Mesendoderm (in vitro differentiated cells): ENCODE results near the gene SLC25A43.
"Not testable (repeated sequence)": the region's sequence is repeated elsewhere in the genome, so short reads cannot be mapped to it uniquely, and the experiment has no call there.

Source experiments
- DNase-seq: peaks from one replicate; pipeline ENCODE4 v3.0.0; 2013
- H2AK5ac ChIP-seq: 2 replicates; pipeline ENCODE4 v1.6.1; 2013; ENCODE audit warnings: low read length, inconsistent platforms
- H2BK120ac ChIP-seq: 2 replicates; pipeline ENCODE4 v1.6.1; 2013; ENCODE audit warnings: low read depth, mild to moderate bottlenecking, low read length, moderate library complexity, mixed read lengths
- H2BK15ac ChIP-seq: replicated peaks from 2 replicates; pipeline ENCODE4 v1.6.1; 2013; ENCODE audit warnings: low read depth, mild to moderate bottlenecking, moderate library complexity
- H2BK5ac ChIP-seq: 2 replicates; pipeline ENCODE4 v1.6.1; 2013; ENCODE audit warnings: low read length, inconsistent platforms
- H3K18ac ChIP-seq: 2 replicates; pipeline ENCODE4 v1.6.1; 2013; ENCODE audit warnings: mild to moderate bottlenecking, low read length, mixed read lengths
- H3K23ac ChIP-seq: one replicate; pipeline ENCODE4 v1.6.1; 2013; ENCODE audit warnings: low read length
- H3K27ac ChIP-seq: 2 replicates; pipeline ENCODE4 v1.5.1; 2013; ENCODE audit warnings: low read depth, mild to moderate bottlenecking, inconsistent platforms, low read length, moderate library complexity
- H3K27me3 ChIP-seq: 2 replicates; pipeline ENCODE4 v1.6.1; 2013; ENCODE audit warnings: low read length, control low read depth, mild to moderate bottlenecking, inconsistent platforms; ENCODE audit not compliant: insufficient read depth, poor library complexity
- H3K36me3 ChIP-seq: 2 replicates; pipeline ENCODE4 v1.6.1; 2013; ENCODE audit warnings: low read length, inconsistent platforms; ENCODE audit not compliant: control insufficient read depth, insufficient read depth
- H3K4ac ChIP-seq: one replicate; pipeline ENCODE4 v1.6.1; 2013; ENCODE audit warnings: low read depth, mild to moderate bottlenecking, low read length, moderate library complexity
- H3K4me1 ChIP-seq: 2 replicates; pipeline ENCODE4 v1.6.1; 2013; ENCODE audit warnings: low read depth, low read length, inconsistent platforms; ENCODE audit not compliant: control insufficient read depth
- H3K4me2 ChIP-seq: 2 replicates; pipeline ENCODE4 v1.6.1; 2013; ENCODE audit warnings: low read length
- H3K4me3 ChIP-seq: 2 replicates; pipeline ENCODE4 v1.5.1; 2013; ENCODE audit warnings: mild to moderate bottlenecking, low read length
- H3K56ac ChIP-seq: one replicate; pipeline ENCODE4 v1.6.1; 2013; ENCODE audit warnings: low read length
- H3K79me1 ChIP-seq: 2 replicates; pipeline ENCODE4 v1.6.1; 2013; ENCODE audit warnings: low read length, inconsistent platforms
- H3K79me2 ChIP-seq: 2 replicates; pipeline ENCODE4 v1.6.1; 2013; ENCODE audit warnings: mild to moderate bottlenecking, low read length; ENCODE audit not compliant: control insufficient read depth, insufficient read depth
- H3K9ac ChIP-seq: 2 replicates; pipeline ENCODE4 v1.6.1; 2013; ENCODE audit warnings: low read length, inconsistent platforms
- H4K5ac ChIP-seq: one replicate; pipeline ENCODE4 v1.6.1; 2013; ENCODE audit warnings: low read length
- H4K8ac ChIP-seq: one replicate; pipeline ENCODE4 v1.6.1; 2013; ENCODE audit warnings: low read depth, mild to moderate bottlenecking, control low read depth, low read length, moderate library complexity
- WGBS: extraction: QIAGEN DNeasy Blood & Tissue Kit; methylation state at CpG from one replicate; pipeline ENCODE4 v1.1.7; 2013; ENCODE audit warnings: low lambda C conversion rate, missing lambda C conversion rate; ENCODE audit not compliant: insufficient coverage; ENCODE audit errors: extremely low coverage; 5-methylcytosine and 5-hydroxymethylcytosine counted together

SLC25A43 gene

GRCh38 chrX:119371861-119372260 lies 27.3 kb upstream of the SLC25A43 start:
- not testable (repeated sequence) for H3K79me1 ChIP-seq, H3K4ac ChIP-seq, DNase-seq

GRCh38 chrX:119374736-119375135 lies 24.4 kb upstream of the SLC25A43 start:
- Histone ChIP-seq H3K4me1 (no peaks in the 10 kb centered on the region), H3K23ac (no peak overlapping the region), H3K9ac (no peak overlapping the region), H3K4ac (no peak overlapping the region), H2BK5ac (no peak overlapping the region), H2AK5ac (no peak overlapping the region), H2BK120ac (no peak overlapping the region), H2BK15ac (no peak overlapping the region), H3K27ac (peak overlapping the region; percentile 62), H3K4me3 (no peak overlapping the region), H3K56ac (peak overlapping the region; percentile 25), H3K36me3 (no peaks in the 10 kb centered on the region), H3K27me3 (no peaks in the 10 kb centered on the region), H3K18ac (peak overlapping the region; percentile 60), H3K79me1 (no peaks in the 10 kb centered on the region), H3K79me2 (no peaks in the 10 kb centered on the region), H3K4me2 (no peak overlapping the region), H4K5ac (no peak overlapping the region), H4K8ac (no peak overlapping the region)
- peak; percentile 88 for DNase-seq
- WGBS = no CpG with 5 or more reads among the region's 2 CpGs

More at GRCh38 chrX:119371861-119372260, 27.3 kb upstream of the SLC25A43 start:
- not testable (repeated sequence) for H4K8ac ChIP-seq, H3K18ac ChIP-seq, H3K79me2 ChIP-seq, H3K27me3 ChIP-seq, H3K4me3 ChIP-seq, H3K4me2 ChIP-seq, H3K27ac ChIP-seq, H3K9ac ChIP-seq, H2AK5ac ChIP-seq, H3K56ac ChIP-seq, H2BK5ac ChIP-seq, H3K36me3 ChIP-seq, H4K5ac ChIP-seq, H2BK15ac ChIP-seq, H3K4me1 ChIP-seq, H3K23ac ChIP-seq, H2BK120ac ChIP-seq
- WGBS = no CpG with 5 or more reads among the region's 2 CpGs

- H3K9ac ChIP-seq = no peak overlapping the region
- H3K4ac ChIP-seq = peak overlapping the region; percentile 45
- no peak overlapping the region for H2BK5ac ChIP-seq
- H2BK120ac ChIP-seq = no peak overlapping the region
- no peak for DNase-seq
- H3K27me3 ChIP-seq = no peaks in the 10 kb centered on the region
- no peak overlapping the region for H3K18ac ChIP-seq
- H3K79me2 ChIP-seq = no peaks in the 10 kb centered on the region
- no peaks in the 10 kb centered on the region for H3K36me3 ChIP-seq
- H3K4me2 ChIP-seq = no peak overlapping the region
- no peak overlapping the region for H2BK15ac ChIP-seq
- H3K4me3 ChIP-seq = no peak overlapping the region
- no peak overlapping the region for H3K56ac ChIP-seq
- no CpG with 5 or more reads among the region's 3 CpGs for WGBS
- no peak overlapping the region for H3K27ac ChIP-seq
- H2AK5ac ChIP-seq = no peak overlapping the region
- no peaks in the 10 kb centered on the region for H3K4me1 ChIP-seq
- no peaks in the 10 kb centered on the region for H3K79me1 ChIP-seq
- H4K8ac ChIP-seq = no peak overlapping the region
- no peak overlapping the region for H4K5ac ChIP-seq
- no peak overlapping the region for H3K23ac ChIP-seq
These were observed 23.6 kb upstream of the SLC25A43 start for GRCh38 chrX:119375561-119375960.

DNA sequence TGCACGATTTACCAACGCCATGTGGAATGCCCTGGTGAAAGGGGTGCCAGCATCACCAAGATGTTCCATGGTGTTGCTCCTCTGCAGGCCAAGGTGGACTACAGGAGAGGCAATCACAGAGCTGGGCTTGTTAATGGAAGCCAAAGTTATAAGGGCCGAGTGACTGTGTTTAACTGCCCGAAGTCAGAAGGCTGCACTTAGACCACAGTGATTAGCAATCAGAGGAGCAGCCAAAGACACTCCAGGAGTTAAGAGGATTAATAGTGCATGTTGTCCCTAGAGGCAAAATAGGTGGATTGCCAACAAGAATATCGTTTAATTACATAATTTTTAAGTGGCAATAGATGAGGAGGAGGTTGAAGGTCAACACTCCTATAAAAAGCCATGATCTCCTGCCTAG lies 22.8 kb upstream of the SLC25A43 start:
- H3K9ac ChIP-seq = no peak overlapping the region
- no peak overlapping the region for H2BK5ac ChIP-seq

GRCh38 chrX:119381349-119381944 lies 17.7 kb upstream of the SLC25A43 start:
- H3K79me2 ChIP-seq = no peaks in the 10 kb centered on the region
- H2BK15ac ChIP-seq = no peak overlapping the region
- no peaks in the 10 kb centered on the region for H3K27me3 ChIP-seq
- peak overlapping the region; percentile 73 for H3K56ac ChIP-seq
- H3K18ac ChIP-seq = peak overlapping the region; percentile 68
- peaks cover 3% of the 10 kb centered on the region for H3K4me1 ChIP-seq
- H4K8ac ChIP-seq = no peak overlapping the region
- H3K4ac ChIP-seq = no peak overlapping the region
- no peak overlapping the region for H3K23ac ChIP-seq
- H3K4me2 ChIP-seq = no peak overlapping the region
- peak overlapping the region; percentile 92 for H2BK5ac ChIP-seq
- no peak overlapping the region for H3K4me3 ChIP-seq
- H3K36me3 ChIP-seq = no peaks in the 10 kb centered on the region
- no peak overlapping the region for H3K9ac ChIP-seq
- H3K27ac ChIP-seq = peak overlapping the region; percentile 78
- H2BK120ac ChIP-seq = peak overlapping the region; percentile 67
- DNase-seq = peak; percentile 93
- no peaks in the 10 kb centered on the region for H3K79me1 ChIP-seq
- no CpG with 5 or more reads among the region's 1 CpG for WGBS
- H2AK5ac ChIP-seq = no peak overlapping the region
- no peak overlapping the region for H4K5ac ChIP-seq

More for the DNA sequence above, 22.8 kb upstream of the SLC25A43 start:
- H3K36me3 ChIP-seq = no peaks in the 10 kb centered on the region
- H3K4ac ChIP-seq = no peak overlapping the region
- no peaks in the 10 kb centered on the region for H3K79me1 ChIP-seq
- no peak overlapping the region for H2BK120ac ChIP-seq
- H3K4me1 ChIP-seq = peaks cover 3% of the 10 kb centered on the region
- H3K4me3 ChIP-seq = no peak overlapping the region
- WGBS = no CpG with 5 or more reads among the region's 5 CpGs
- no peak overlapping the region for H3K56ac ChIP-seq
- H3K27ac ChIP-seq = no peak overlapping the region
- H4K8ac ChIP-seq = no peak overlapping the region
- no peak overlapping the region for H3K4me2 ChIP-seq
- no peak overlapping the region for H3K23ac ChIP-seq
- no peak overlapping the region for H2AK5ac ChIP-seq
- DNase-seq = no peak
- H3K18ac ChIP-seq = no peak overlapping the region
- no peak overlapping the region for H4K5ac ChIP-seq
- H3K27me3 ChIP-seq = no peaks in the 10 kb centered on the region
- no peak overlapping the region for H2BK15ac ChIP-seq
- H3K79me2 ChIP-seq = no peaks in the 10 kb centered on the region

DNA sequence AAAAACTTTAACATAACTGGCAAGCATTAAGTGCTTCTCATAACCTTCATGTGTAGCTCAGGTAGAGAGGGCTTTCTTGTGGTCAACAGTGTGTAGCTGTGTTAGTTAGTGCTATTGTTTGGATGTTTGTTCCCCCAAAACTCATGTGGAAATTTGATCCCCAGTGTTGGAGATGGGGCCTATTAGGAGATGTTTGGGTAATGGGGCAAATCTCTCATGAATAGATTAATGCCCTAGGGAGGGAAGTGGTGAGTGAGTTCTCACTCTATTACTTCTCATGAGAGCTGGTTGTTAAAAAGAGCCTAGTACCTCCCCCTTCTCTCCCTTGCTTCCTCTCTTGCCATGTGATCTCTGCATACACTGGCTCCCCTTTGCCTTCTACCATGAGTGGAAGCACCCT lies 16.5 kb upstream of the SLC25A43 start:
- no peak overlapping the region for H3K9ac ChIP-seq
- no peak overlapping the region for H3K23ac ChIP-seq
- no peak overlapping the region for H3K18ac ChIP-seq
- no peaks in the 10 kb centered on the region for H3K36me3 ChIP-seq
- H3K56ac ChIP-seq = no peak overlapping the region
- H2BK5ac ChIP-seq = no peak overlapping the region
- no peaks in the 10 kb centered on the region for H3K79me1 ChIP-seq
- no peak overlapping the region for H3K27ac ChIP-seq
- no peak overlapping the region for H2BK15ac ChIP-seq
- no peak overlapping the region for H4K5ac ChIP-seq
- no peaks in the 10 kb centered on the region for H3K27me3 ChIP-seq
- H3K4ac ChIP-seq = no peak overlapping the region
- no peak overlapping the region for H2BK120ac ChIP-seq
- H3K4me3 ChIP-seq = no peak overlapping the region
- no peak overlapping the region for H3K4me2 ChIP-seq
- no peaks in the 10 kb centered on the region for H3K79me2 ChIP-seq
- no peak overlapping the region for H4K8ac ChIP-seq
- H3K4me1 ChIP-seq = peaks cover 3% of the 10 kb centered on the region
- DNase-seq = no peak
- no peak overlapping the region for H2AK5ac ChIP-seq
